AG04449 (cell line): Measurements from ENCODE around the gene PCNT.

ENCODE experiments used
- CTCF ChIA-PET: fragments of 350-600 bp; formaldehyde crosslinking; extraction: SDS; loops from one replicate; lab custom pipeline; 2021; ENCODE audit warnings: antibody characterized with exemption; lab: Yijun Ruan, JAX
- POLR2A ChIA-PET: fragments of 400-600, 350-600 bp; formaldehyde crosslinking; extraction: SDS; loops from one replicate; lab custom pipeline; 2020; ENCODE audit warnings: antibody characterized with exemption, inconsistent platforms; lab: Yijun Ruan, JAX
- DNase-seq: peaks from one replicate; pipeline ENCODE4 v3.0.0-alpha.2; 2010; ENCODE audit warnings: low read depth, low spot score
- H3K4me3 ChIP-seq: 2 replicates; pipeline ENCODE4 v1.5.1; 2011; ENCODE audit warnings: low read depth, mild to moderate bottlenecking, control low read depth, low read length
- TF ChIP-seq, protein P1 (sequence below): IDR thresholded peaks from one replicate; pipeline ENCODE4 v1.5.1; 2011; ENCODE audit warnings: mild to moderate bottlenecking, moderate library complexity, low read length, control low read depth, inconsistent platforms; ENCODE audit not compliant: insufficient read depth; ENCODE audit errors: missing control alignments

PCNT gene

DNA sequence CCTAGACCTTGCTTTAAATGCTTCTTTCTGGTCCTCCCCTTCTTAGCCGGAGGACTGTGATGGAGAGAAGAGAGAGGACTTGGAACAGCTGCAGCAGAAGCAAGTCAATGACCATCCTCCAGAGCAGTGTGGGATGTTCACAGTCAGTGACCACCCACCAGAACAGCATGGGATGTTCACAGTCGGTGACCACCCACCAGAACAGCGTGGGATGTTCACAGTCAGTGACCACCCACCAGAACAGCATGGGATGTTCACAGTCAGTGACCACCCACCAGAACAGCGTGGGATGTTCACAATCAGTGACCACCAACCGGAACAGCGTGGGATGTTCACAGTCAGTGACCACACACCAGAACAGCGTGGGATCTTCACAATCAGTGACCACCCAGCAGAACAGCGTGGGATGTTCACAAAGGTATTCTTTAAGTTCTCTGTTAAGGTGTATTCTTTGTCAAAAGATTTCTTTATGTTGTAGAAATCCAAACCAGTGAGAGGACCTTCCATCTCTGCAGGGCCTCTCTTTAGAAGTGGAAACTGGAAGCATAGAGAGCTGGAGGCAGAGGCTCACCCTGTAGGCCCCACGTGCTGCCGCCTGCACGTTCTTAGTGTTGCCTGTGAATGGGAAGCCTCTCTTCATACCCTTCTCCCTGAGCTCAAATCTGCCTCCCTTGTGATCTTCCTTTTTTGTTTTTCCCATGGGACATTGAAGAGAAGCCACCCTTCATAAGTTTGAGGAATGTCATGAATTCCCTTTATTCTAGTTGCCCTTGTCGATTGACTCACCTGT lies 10.6 kb downstream of the PCNT start:
- no peak overlapping the region for H3K4me3 ChIP-seq
- DNase-seq, result no peak
- TF ChIP-seq, protein P1, sequence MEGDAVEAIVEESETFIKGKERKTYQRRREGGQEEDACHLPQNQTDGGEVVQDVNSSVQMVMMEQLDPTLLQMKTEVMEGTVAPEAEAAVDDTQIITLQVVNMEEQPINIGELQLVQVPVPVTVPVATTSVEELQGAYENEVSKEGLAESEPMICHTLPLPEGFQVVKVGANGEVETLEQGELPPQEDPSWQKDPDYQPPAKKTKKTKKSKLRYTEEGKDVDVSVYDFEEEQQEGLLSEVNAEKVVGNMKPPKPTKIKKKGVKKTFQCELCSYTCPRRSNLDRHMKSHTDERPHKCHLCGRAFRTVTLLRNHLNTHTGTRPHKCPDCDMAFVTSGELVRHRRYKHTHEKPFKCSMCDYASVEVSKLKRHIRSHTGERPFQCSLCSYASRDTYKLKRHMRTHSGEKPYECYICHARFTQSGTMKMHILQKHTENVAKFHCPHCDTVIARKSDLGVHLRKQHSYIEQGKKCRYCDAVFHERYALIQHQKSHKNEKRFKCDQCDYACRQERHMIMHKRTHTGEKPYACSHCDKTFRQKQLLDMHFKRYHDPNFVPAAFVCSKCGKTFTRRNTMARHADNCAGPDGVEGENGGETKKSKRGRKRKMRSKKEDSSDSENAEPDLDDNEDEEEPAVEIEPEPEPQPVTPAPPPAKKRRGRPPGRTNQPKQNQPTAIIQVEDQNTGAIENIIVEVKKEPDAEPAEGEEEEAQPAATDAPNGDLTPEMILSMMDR, result no peak
- ChIA-PET POLR2A (no interaction called here), CTCF (interaction anchor here (0.7 kb wide), 1 partner anchor 9 kb away, joined by 3 read pairs; no protein-coding TSS in a partner anchor)

DNA sequence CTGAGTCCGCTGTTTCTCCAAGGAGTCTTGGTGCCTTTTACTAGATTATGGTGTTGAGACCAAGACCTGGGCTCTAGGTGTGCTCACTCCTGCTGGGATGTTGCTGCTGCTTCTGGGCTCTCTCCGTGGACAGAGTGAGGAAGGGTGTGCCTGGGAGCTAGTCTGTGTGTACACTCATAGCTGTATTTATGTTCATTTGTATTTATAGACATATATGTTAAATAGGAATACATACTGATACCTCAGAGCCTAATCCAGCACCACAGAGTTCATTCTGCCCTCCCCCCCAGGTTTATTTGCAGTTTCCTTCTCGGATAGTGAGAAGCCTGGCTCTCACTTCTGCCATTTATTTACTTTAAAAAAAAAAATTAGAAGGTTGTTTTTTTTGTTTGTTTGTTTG lies 12.6 kb downstream of the PCNT start:
- POLR2A ChIA-PET, result no interaction called here
- CTCF ChIA-PET, result interaction anchor here (1.0 to 1.5 kb wide), 2 partner anchors 11 kb away, joined by 3 to 4 read pairs; a partner anchor contains a TSS
- TF ChIP-seq, protein P1, result no peak
- no peak for DNase-seq
- no peak overlapping the region for H3K4me3 ChIP-seq

DNA sequence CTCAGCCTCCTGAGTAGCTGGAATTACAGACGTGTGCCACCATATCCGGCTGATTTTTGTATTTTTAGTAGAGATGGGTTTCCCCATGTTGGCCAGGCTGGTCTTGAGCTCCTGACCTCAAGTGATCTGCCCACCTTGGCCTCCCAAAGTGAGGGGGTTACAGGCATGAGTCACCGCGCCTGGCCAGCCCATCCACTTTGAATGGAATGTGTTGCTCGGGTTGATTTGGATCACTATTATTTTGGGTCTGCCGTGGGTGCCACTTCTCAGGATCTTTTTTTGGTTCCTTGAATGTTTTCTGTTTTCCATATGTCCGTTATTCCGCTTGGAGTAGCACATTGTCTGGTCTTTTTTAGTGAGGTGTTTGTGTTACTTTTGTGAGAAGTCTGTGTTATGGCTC lies 17.0 kb downstream of the PCNT start:
- TF ChIP-seq, protein P1, result no peak
- ChIA-PET POLR2A (no interaction called here), CTCF (no interaction called here)
- H3K4me3 ChIP-seq, result no peak overlapping the region
- DNase-seq, result no peak

DNA sequence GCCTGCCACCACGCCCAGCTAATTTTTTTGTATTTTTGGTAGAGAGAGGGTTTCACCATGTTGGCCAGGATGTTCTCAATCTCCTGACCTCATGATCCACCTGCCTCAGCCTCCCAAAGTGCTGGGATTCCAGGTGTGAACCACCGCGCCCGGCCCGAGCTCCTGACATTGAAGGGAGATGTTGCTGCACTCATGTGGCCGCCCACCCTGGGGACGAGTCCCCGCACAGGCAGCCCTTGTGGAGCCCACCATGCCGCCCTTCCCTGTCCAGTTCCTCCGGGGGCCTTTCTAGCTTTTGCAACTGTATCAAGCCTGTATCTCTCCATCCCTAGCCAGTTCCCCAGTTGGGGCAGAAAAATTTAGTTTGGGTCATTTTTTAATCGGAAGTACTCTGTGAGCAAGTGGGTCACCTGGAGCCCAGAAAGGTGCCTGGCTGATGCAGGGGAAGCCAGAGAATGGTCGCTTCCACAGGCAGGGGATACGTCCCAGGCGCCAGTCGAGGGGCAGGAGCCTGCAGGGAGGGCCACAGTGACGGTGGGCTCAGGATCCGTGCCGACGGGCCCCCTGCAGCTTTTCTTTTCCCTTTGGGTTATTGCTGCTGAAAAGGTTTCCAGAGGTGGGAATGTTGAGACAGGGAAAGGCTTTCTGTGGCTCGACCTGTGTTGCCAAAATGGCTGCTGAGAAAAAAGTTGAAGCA lies 20.4 kb downstream of the PCNT start:
- ChIA-PET CTCF (interaction anchor here (1.3 to 1.7 kb wide), 3 partner anchors 11 to 59 kb away, joined by 3 to 4 read pairs (median 4); partner anchors contain the start of gene MCM3AP), POLR2A (no interaction called here)
- no peak for DNase-seq
- TF ChIP-seq, protein P1, result no peak
- no peak overlapping the region for H3K4me3 ChIP-seq

DNA sequence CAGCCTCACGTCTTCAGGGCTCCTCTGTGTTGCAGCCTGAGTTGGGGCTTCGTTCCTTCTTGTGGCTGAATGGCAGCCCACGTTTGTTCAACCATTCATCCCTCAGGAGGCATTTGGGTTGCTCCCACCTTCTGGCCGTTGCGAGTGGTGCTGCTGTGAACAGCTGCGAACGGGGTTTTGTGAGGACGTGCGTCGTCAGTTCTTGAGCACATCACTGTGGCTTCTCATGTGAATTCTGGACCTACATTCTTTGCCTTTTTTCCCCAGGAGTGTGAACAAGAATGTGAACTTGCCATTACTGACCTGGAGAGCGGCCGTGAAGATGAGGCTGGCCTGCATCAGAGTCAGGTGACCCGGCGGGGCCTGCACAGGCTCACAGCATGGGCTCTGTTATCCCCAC lies 21.9 kb downstream of the PCNT start:
- CTCF ChIA-PET, result no interaction called here
- H3K4me3 ChIP-seq, result no peak overlapping the region
- no peak for DNase-seq
- TF ChIP-seq, protein P1, result no peak
- POLR2A ChIA-PET, result interaction anchor here (0.6 kb wide), 1 partner anchor 60 kb away, joined by 3 read pairs; the partner anchor contains the start of gene MCM3AP
